Pons (tissue), 1 donor: Measurements from ENCODE around the gene NPW.

Experiments
- DNase-seq: peaks from one replicate; pipeline ENCODE4 v3.0.0-alpha.2; 2016; ENCODE audit warnings: low spot score

NPW gene

DNA sequence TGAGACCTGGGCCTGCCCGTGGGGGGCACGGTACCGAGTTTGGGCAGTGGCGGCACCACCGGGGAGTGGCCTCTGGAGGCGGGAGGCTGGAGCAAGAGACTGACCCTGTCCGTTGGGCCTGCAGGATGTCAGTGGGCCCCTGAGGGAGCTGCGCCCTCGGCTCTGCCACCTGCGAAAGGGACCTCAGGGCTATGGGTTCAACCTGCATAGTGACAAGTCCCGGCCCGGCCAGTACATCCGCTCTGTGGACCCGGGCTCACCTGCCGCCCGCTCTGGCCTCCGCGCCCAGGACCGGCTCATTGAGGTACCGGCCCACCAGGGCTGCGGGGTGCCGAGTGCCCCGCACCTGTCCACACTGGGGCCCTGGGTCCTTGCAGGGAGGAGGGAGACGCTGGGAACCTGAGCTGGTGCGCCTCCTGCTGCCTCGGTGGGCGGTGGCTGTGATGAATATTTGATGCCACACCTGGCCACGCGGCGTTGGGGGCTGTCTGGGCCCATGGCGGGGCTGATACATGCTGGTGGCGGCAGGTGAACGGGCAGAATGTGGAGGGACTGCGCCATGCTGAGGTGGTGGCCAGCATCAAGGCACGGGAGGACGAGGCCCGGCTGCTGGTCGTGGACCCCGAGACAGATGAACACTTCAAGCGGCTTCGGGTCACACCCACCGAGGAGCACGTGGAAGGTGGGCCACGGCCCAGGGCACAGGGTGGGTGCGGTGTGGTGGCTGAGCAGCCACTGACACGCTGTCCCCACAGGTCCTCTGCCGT is 16.8 kb downstream of the NPW start:
- DNase-seq: no peak

DNA sequence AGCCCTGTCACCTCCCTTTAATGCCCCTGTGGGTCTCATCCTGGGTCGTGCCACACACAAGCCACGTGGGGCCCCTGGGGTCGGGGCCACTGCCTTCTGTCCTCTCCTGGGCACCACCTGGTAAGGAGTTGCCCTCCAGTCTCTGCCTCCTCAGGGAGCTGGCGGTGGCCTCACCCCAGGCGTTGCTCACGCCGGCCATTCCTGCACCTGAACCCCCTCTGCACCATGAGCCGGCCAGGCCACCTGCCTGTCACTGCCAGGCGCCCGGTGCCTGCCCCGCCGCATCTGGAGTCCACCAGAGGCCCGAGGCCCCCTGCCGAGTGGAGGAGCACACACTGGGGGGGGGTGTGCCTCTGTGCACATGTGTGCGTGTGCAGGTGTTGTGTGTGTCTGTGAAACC is 17.5 kb downstream of the NPW start:
- no peak for DNase-seq

DNA sequence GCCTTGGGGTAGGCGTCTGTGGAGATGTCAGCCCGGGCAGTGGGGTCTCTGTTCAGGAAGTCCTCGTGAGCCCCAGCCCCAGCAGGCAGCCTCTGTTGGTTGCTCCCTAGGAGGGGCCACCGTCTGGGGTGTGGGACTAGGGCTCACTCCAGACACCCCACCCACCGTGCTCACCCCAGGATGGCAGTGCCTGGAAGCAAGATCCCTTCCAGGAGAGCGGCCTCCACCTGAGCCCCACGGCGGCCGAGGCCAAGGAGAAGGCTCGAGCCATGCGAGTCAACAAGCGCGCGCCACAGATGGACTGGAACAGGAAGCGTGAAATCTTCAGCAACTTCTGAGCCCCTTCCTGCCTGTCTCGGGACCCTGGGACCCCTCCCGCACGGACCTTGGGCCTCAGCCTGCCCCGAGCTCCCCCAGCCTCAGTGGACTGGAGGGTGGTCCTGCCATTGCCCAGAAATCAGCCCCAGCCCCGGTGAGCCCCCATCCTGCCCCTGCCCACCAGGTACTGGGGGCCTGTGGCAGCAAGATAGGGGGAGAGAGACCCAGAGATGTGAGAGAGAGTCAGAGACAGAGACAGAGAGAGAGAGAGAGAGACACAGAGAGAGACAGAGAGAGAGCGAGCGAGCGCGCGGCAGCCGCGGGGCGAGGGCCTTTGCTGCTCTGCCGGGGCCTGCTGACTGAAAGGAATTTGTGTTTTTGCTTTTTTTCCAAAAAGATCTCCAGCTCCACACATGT is 18.2 kb downstream of the NPW start:
- no peak for DNase-seq

DNA sequence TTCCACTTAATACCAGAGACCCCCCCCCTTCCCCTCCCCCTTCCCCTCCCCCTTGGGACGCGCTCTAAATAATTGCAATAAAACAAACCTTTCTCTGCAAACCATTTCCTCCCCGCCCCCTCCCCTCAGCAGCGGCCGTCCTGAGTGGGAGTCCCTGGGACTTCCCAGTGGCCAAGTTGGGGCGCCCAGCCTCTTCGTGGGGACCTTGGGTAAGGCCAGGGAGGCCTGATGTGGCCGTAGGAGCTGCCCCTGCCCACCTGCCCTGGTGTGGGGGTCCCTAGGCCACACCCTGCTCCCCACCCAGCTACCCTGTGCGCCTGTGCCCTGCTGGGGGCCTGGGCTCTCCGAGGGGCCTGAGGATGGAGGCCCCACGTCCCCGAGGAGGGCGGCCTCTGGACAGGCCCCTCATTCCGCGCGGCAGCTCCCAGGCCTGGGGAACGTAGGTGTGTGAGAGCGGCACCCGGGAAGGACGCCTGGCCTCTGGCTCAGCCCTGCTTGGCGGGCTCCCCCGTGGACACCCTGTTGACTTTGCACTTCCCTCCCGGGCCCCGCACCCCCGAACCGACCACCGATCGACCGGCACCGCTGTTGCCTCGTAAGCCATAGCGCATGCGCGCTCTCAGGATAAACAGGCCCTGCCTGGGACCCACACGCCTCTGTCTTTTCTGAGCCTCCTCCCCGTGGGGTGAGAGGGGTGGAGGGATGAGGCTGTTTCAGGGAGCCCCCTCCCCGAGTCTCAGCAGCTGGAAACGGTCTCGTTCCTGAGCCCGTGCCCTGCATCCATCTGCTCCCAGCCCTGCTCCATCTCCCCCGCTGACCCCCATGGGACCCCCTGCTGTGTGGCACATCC is 19.0 kb downstream of the NPW start:
- DNase-seq: no peak

DNA sequence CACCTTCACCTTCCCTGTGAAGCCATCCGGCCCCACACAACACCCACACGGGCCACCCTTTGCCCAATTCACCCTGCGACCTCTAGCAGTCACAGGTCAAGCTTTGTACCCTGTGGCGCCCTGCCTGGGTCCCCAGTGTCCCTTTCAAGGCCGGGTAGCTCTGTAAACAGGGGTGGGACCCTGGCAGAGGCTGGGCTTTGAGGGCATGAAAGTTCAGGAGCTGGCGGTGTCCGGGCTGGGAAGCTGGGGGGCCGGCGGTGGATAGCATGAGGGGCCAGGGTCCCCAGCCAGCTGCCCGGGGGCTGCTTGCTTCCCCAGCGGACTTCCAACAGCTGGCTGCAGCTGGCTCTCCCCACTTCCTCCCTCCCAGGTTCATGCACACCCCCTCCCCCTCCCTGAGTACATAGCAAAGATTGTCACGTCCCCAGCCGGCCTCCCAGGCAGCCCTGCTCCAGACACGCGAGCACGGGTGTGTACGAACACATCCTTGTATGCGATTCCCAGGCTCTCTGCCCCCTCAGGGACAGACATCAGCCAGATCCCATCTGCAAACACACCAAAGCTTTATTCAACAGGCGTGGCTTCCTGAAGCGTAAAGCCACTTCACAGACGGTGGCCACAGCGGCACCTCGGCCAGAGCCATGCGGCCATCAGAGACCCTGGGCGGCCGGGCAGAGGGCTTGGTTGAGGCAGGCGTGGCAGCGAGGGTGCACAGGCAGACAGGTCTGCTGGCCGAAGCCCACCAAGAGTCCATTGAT is 19.9 kb downstream of the NPW start:
- no peak for DNase-seq

DNA sequence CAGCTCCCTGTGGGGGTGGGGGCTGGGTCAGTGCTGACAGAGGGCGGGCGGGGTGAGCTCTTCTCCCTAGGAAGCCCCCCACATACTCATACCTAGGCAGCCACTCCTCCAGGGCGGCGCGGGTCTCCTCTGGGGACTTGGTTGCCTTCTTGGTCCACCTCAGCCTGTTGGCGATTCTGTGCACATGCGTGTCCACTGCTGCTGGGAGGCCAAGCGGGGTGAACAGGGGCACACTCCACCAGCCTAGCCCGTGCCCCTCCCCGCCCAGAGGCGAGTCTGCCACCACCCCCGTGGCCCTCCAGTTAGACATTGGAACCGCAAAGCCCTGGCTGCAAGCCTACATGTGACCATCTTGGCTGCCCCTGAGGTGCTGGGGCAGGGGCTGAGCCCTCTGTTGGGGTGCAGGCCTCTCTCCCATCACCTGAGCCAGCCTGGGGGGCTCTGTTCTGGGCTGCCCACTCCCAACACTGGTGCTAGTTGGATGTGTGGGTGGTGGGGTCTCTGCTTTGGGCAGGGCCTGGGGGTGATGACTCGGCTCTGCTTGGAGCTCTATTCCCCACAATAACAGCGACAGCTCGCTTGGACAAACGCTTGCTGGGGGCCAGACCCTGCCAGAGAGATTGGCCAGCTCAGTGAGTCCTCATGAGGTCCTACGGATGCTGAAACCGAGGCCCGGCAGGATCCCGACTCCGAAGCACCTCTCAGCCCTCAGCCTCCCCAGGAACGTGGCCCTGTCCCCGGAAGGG is 20.6 kb downstream of the NPW start:
- DNase-seq: no peak

DNA sequence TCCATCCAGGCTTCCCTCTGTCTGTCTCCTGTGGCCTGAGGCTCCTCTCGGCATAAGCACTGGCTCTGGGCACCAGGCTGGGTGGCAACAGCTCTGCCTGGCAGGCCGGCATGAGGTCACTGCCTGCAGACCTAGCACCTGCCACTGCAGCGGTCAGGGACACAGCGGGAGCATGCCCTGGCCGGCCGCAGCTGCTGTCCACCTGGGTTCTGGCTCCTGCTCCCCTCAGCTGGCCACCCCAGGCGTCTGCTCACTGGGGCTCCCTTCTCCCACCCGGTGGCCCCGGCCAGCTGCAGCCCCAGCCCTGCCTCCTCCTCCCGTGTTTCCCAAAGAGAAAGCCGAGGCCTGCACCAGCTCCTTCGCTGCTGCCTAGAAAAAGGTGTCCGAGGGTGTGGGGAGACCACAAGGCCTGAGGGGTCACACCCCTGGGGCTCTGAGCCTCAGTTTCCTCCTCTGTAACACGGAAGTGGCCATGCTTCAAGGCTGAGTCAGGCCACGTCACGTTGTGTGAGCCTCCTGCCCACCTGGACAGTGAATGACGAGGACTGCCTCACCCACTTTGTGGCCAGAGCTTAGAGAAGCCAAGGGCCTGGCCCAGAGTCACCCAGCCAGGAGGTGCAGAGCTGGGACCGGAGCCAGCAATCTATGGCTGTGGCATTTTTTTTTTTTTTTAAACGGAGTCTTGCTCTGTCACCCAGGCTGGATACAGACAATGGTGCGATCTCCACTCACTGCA is 21.4 kb downstream of the NPW start:
- DNase-seq: no peak

DNA sequence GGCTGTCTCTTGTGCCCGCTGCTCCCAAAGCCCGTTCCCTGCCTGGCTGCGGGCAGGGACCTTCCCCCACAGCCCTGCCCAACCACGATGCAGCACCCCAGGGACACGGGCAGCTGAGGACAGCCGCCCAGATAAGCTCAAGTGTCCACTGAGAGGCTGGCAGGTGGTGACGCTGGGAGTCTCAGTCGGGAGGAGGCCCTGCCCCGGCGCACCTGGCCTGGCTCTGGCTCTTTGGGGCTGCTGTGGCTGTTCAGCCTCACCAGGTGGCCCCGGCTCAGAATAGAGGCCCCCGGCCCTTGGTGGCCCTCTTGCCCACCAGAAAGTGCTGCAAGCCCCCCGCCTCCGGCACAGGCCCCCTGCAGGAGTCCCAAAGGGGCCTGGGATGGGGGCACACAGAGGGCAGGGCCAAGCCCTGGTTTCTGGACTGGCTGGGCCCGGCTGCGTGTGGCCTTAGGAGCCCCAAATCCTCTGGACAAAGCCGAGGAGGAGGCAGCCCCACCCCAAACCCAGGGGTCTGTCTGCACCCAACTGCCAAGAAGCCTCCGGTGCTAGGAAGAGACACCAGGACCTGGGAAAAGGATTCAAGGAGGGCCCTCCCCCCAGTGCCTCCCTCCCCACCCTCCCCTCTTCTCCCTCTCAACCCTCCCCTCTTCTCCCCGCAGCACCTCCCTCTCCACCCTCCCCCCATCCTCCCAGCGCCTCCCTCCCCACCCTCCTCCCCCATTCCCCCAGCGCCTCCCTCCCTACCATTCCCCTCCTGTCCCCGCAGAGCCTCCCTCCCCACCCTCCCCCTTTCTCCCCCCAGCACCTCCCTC is 22.8 kb downstream of the NPW start:
- no peak for DNase-seq

DNA sequence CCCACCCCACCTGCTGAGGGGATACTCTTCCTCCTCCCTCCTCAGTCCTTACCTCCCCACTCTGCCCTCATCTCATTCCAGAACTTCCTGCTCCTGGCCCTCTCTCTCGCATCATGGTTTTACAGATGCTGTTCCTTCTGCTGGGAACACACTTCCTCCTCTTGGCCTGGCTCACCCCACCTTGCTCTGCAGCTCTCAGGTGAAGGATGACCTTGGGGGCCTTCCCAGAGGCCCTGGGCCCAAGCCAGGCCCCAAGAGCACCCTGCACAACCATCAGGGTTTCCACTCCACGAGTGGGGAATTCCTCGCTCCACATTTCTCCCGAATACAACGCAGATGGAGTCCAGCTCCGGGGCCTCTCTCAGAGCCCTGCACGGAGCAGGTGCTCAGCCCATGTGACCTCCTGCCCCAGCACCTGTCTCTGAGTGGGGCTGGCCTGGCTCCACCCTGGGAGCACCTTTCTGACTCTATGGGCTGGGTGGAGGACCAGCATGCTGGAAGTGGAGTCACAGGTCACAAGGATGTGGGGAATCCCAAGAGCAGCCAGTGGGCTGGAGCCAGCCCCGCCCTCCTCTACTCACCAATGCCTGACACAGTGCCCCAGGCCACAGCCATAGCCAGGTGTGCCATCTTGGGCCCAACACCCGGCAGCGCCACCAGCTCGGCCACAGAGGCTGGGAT is 23.5 kb downstream of the NPW start:
- DNase-seq: no peak

DNA sequence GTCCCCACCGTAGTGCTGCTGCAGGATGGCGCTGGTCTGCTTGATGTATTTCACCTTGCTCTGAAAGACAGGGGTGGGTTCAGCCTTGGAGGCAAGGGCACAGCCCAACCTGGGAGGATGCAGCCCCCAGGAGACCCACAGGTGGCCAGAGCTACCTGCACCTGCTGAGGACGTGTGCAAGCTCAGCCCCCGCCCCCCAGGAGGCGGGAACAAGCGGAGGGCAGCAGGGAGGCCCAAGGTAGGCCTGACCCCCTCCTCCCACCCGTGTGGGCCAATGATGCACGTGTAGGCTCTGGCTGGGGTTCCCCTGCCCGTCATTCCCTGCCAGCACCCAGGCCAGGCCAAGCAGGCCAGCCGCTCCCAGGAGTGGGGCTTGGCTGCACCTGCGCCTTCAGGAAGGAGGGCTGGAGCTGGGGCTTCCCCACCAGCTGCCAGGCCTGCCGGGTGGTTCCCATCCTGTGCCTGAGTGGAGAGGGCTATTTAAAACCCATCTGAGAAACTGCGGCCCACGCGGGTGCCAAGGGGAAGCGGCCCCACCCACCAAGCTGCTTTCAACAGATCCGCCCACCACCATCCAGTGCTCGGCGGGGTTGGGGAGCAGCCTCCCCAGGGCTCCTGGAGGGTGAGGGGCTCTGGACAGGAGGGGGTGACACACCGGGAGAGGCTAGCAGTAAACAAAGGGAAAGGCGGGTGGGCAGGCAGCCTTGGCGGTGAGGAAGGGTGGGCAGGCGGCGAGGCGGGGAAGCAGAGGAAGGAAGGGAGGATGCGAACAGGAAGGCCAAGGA is 24.3 kb downstream of the NPW start:
- DNase-seq: no peak

DNA sequence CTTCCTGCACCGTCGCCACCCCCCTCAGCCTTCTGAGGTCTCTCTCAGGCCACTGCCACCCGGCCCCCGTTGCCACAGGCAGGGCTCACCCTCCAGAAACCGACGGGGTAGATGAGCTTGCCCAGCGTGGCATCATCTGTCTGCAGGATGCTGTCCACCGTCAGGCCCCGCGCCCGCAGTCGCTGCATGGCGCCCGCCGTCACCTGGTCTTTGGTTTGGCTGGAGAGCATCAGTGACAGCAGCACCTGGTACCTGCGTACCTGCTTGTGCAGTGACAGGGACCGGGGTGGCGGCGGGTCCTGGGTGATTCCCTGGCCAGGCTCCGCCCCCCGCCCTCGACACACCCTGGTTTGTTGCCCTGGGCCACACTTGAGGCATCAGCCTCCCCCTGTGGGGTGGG is 25.0 kb downstream of the NPW start:
- DNase-seq: no peak

DNA sequence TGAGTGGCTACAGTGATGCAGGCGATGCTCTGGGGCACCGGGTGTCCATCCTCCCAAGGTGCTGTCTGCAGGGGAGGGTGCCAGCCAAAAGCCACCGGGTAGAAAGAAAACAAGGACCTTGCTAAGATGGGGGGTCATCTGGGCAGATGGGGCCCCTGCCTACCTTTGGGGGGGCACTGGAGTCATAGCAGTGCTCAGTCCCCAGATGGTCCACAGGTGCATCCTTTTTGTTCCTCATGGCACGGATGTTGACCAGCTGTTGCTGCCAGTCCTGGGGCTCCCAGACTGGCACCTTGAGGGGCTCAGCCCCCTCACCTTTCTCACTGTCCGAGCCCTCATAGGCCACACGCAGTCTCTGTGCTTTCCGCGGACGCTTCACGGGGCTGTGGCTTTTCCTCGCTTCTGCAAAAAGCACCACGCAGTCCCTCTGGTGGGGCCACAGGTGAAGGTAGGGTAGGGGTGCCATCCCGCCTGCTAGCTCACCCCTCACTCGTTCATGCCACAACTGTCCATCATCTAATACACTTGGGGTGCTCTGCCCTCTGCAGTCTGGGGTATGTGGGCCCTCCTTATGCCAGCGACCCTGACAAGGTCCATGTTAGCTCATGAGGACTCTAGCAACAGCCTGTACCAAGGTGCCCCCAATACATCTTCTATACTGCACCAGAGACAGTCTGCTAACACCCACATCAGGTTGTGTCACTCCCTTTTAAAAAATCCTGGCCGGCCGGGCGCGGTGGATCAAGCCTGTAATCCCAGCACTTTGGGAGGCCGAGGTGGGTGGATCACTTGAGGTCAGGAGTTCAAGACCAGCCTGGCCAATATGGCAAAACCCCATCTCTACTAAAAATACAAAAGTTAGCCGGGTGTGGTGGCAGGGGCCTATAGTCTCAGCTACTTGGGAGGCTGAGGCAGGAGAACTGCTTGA is 26.6 kb downstream of the NPW start:
- DNase-seq: no peak

DNA sequence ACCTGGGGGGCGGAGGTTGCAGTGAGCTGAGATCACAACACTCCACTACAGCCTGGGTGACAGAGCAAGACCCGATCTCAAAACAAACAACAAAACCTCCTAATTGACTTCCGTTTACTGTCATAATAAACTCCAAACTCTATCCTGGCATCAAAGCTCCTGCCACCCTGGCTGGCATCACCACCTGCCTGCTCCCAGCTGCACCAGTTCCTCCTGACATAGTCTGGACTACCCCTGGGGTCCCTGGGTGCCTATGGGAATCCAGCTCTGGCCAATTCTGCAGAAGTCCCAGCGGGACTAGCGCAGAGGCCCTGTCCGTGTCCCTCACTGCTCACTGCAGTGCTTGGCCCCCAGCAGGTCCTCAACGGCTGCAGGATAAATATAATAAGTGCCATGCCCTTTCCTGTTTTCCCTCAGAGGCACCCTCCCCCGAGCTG is 27.3 kb downstream of the NPW start:
- no peak for DNase-seq

DNA sequence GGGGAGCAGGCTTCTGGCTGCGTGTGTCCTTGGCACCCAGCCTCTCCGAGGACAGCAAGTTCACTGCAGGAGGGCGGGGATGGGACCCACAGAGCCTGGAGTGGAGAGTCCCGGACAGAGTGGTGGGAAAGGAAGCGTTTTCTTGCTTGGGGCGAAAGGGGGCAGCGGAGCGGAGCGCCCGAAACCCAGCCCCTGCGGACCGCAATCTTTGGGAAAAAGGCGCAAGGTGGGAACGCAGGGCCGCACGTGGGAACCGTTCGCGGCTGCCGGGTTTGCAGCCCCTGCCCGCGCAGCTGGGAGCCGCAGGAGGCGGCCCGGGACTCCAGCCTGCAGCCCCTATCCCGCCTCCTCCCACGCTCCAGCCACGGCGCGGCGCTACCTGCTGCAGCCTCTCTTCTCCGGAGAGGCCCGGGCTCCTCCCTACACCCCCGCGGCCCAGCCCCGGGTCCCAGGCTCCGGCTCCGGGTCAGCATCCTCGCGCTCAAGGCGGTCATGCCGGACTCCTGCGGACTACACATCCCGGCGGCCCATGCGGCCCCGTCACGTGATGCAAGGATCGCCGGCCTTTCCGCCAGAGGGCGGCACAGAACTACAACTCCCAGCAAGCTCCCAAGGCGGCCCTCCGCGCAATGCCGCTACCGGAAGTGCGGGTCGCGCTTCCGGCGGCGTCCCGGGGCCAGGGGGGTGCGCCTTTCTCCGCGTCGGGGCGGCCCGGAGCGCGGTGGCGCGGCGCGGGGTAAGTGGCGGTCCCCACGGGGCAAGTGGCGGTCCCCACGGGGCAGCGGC is 27.9 kb downstream of the NPW start, which contains the start of the genes NTHL1 and TSC2:
NTHL1 (minus strand) TSS at position 505 of the 786 bp plus-strand sequence; CDS start at position 494, 11 bp downstream.
TSC2 (plus strand) TSS at position 656 of the 786 bp plus-strand sequence. CDS start 631 bp downstream, outside the sequence.
- peak; percentile 93 for DNase-seq

DNA sequence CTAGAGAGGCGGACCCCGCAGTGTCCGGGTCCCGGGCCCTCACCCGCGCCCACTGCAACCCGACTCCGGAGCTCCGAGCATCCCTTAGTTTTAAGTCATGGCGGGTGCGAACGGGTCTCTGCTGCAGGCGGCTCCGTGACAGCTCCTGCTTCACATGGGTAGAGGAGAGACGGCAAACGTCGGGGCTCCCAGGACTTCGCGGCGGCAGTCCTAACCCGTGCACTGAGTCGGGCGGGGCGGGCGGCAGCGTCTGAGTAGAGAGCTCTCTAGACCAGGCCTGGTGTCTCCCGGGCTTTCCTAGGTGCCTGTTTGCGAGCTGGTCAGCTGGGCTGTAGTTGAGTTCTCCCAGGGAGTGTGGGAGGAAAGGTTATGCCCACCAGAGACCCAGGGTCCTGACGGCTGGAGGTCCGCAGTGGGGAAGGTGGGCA is 28.5 kb downstream of the NPW start:
- no peak for DNase-seq

DNA sequence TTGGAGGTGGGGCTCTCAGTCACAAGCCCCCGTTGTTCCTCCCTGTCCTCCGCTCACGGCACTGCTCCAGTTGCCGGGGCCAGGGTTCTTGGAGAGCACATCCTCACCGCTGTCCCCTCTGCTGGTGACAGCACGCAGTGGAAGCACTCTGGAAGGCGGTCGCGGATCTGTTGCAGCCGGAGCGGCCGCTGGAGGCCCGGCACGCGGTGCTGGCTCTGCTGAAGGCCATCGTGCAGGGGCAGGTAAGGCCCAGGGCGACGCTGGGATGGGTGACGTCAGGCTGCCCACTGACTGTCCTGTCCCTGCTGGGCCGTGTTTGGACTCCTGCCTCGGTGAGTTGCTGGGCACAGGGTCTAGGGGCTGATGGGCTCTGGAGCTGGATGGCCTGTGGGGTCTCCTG is 33.6 kb downstream of the NPW start:
- no peak for DNase-seq
